Placental pericyte (primary cell): ENCODE data around the gene PCBP4. TPM values are rescaled to one million over a fixed set of nuclear protein-coding genes. Genes with fewer than 3 reads are reported as not detected.

Experiments used
- small RNA-seq: library from RNA; depleted of rRNA; stranded (forward); fragments of <200 nt; gene quantifications from one replicate; pipeline ENCODE3, GENCODE V24; 2012; ENCODE audit warnings: low replicate concordance
- total RNA-seq: library from RNA; depleted of rRNA; stranded (reverse); fragments of >200 nt; gene quantifications from 2 replicates; pipeline ENCODE4 v1.2.3, GENCODE V29; 2012

Gene PCBP4
- 46.8 and 63.9 TPM in 2 replicates for total RNA-seq

DNA sequence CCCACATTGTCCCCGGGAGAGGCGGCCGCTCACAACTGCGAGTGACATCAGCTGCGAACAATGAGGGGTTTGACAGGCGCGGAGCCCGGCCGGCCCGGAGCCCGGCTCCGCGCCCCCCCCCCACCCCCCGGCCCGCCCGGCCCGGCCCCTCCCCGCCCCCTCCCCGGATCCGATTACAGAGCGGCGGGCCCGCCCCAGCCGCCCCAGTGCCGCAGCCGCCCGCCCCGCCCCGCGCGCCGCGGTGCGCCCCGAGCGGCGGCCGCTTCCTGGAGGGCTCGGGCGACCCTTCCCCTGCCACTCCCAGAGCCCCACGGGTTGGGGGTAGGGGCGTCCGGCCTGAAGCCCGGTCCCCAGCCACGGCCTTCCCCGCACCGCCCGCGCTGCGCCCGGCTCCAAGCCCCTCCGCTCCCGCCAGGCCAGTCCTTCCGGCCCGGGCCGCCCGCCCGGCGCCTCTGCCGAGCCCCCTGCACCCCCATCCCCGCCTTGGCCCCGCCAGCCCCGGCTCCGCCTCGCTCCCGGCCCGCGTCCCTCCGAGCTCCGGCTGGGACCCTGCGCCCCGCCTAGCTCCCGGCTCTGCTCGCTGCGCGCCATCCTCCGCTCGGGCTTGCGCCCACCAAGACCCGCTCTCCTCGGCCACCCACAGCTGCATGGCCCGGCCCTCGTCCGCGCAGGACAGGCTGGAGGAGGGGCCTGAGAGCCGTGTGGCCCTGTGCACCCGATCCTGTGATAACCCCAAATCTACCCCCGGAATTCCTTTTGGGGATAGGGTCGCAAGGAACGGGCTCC is at the start of gene PCBP4:
Gene PCBP4, minus strand, starts transcription at position 71 of the 786 bp plus-strand sequence. CDS start 6,214 bp downstream, outside the sequence.

DNA sequence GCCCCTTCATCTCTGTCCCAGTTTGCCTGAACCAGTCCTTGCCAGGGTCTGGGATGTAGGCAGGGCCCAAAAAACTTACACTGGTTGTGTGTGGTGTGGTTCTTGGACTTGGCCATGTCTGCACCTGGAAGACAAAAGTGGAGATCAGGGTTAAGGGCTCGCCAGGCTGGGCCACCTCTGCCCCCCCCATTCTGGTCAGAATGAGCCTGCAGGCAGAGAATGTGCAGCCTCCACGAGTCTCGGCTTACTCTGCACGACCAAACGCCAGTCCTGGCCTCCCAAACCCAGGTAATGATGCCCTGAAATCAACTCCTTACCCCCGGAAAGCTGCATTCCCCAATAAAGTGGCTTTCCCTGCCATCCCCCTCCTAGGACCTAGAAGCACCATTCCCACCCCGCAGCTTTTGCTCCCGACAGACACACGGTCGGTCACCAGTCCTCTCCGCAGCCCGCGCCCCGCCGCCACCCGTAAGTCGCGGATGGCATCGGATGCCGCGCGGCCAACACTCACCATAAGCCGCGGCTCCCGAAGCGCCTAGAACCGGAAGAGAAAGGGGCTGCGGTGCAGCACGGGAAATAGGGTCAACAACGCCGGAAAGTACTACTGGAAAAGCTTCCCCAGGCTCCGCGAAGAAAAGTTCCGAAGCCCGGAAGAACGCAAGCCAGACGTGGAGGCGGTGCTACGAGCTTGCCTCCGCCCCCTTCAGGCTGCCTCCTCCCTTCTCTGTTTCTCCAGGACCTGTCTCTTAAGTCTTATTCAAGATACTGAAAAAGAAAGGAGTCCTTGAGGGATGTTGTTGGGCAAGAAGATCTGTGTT is 28.3 kb upstream of the PCBP4 start, which contains the start of gene RPL29:
Gene RPL29, minus strand, starts transcription at position 550 of the 818 bp plus-strand sequence. Its CDS starts 434 bp downstream, at position 116.

DNA sequence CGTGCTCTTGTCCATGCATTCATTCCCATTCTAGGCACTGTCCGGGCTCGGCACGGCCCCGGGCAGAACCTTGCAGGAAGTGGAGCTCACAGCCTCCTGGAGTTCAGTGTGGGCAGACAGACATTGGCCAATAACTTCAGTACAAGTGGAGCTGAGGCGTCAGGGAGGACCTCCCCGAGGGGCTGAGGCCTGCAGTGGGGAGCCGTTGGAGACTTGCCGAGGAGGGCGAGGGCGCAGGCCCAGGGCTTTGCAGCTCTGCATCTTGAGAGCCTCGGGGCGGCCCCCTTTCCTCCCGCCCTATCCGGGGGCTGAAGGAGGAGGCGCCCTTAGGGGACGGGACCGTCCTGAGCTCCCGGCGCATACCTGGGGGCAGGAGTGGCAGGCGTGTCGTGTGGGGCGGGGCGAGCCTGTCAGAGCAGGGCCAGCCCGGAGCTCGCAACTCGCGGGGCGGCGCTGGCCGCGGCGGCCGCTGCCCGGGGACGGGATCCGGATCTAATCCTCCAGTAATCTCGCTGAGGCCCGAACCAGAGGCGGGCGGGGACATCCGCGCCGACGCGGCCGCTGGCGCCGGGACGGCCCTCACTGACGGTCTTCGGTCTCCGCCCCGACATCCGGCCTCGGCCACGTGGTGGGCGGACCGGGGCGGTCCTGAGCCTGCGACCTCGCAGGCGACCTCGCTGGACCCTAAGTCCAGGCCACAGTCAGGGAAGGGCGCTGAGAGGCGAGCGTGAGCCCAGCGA is 15.8 kb upstream of the PCBP4 start, which contains the start of gene ACY1:
Gene ACY1, plus strand, starts transcription at position 698 of the 740 bp plus-strand sequence. CDS start 530 bp downstream, outside the sequence.

DNA sequence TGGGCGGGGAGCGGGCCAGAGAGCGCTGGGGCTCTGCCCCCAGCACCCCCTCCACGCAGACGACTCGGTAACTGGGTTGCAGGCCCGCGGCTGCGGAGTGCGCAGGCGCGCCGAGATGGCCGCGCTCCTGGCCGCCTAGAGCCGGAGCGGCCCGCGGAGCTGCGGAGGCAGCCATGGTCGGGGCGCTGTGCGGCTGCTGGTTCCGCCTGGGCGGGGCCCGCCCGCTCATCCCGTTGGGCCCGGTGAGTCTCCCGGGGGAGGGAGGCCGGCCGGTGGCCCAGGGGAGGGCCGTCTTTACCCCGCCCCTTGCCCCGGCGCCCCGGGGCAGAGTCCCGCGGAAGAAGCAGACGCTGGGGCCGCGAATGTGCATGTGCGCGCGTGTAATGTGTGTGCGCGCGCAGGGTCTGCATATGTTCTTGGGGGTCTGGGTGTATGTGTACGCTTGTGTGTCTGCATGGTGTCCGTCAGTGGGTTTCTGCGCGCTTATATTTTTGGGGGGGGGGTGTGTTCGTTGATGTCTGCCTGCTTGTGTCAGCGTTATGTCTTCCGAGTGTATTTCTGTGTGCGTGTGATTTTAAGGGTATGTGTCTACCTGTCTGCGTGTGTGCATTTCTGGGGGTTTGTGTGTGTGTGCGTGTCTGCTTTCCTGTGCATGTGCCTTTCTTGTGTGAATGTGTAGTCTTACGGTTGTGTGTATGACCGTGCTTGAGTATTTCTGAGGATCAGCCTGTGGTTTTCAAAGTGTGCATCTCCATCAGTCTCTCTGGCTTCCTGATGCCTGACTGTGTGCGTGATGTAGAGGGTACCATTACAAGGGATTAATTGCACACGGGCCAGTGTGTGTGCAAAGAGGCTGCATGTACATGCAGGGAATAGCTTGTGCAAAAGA is 8.0 kb upstream of the PCBP4 start, which contains the start of gene ABHD14A:
Gene ABHD14A, plus strand, starts transcription at position 102 of the 889 bp plus-strand sequence. Its CDS starts 72 bp downstream, at position 174.

DNA sequence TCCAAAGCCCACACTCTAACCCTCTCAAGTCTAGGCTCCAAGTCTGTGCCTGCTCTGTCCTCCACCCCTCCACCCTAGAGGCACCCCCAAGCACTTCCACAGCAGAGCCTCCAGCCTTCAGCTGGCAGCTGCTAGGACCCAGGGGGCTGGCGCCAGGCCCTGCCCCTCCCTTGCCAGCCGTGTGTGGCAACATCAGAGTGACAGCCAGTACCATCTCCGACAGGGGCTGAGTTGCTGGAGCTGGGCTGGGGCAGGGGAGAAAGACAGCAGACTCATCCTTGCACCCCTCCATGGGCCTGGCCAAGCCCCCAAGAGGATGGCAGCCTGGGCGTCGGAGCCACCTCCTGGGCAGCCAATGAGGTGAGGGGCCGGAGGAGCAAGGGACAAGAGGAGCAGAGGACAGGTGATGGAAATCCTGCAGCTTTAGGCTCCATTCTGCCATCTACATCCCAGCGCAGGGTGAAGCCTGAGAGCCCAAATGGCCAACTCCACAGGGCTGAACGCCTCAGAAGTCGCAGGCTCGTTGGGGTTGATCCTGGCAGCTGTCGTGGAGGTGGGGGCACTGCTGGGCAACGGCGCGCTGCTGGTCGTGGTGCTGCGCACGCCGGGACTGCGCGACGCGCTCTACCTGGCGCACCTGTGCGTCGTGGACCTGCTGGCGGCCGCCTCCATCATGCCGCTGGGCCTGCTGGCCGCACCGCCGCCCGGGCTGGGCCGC is 11.9 kb downstream of the PCBP4 start, which contains the start of gene GPR62:
Gene GPR62, plus strand, starts transcription at position 207 of the 718 bp plus-strand sequence. Its CDS starts 272 bp downstream, at position 479.

DNA sequence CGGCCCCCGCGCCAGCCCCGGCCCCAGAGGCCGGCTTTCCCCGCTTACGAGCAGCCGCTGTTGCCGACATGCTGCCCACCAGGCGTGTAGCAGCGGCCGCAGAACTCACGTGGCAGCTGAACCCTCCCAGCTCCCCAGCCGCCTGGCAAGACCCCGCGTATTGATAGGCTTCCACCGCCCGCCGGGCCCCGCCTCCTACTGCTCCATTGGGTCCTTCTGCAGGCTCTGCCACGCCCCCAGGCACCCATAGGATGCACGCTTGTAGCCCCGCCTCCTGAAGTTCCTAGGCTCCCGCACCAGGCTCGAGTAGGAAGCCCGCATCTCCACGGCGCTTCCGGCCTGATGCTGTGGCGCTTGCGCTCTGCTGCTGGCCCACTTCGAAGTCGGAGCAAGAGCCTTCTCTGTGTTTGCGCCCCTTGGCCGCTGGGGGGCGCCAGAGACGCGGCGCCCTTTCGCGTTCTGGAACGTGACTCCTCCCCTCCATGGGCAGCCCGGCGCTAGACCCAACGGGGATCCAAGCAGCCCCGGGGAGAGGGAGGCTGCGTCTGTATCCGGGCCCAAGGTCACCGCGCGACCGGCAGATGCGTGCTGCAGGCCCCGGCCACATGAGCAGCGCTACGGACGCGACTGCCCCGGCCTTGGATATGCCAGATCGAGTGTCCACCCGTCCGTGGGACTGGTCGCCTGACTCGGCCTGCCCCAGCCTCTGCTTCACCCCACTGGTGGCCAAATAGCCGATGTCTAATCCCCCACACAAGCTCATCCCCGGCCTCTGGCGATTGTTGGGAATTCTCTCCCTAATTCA is 25.3 kb downstream of the PCBP4 start, which contains the start of the genes PARP3 and RRP9:
Gene PARP3, plus strand, starts transcription at position 566 of the 805 bp plus-strand sequence. CDS start 993 bp downstream, outside the sequence.
Gene RRP9, minus strand, starts transcription at position 107 of the 805 bp plus-strand sequence. Its CDS starts 37 bp downstream, at position 70.

Small RNAs within 50 kb of the gene (small RNA-seq; reads per million reads assigned to genes)
- gene AC115284.1 = not detected

Other genes starting within 250 kb of the PCBP4 start
- gene IQCF6, start 188.2 kb downstream of the PCBP4 start, total RNA-seq = not detected in 2 replicates
- gene IQCF2, start 105.8 kb downstream of the PCBP4 start, total RNA-seq = not detected in 2 replicates
- gene IQCF5, start 91.9 kb downstream of the PCBP4 start, total RNA-seq = not detected in 2 replicates
- gene IQCF1, start 64.1 kb downstream of the PCBP4 start, total RNA-seq = not detected in 2 replicates
- 26.5 and 33.4 TPM in 2 replicates for gene RRP9, start 25.6 kb downstream of the PCBP4 start, total RNA-seq
- gene PARP3, start 25.1 kb downstream of the PCBP4 start, total RNA-seq = 27.6 and 30.4 TPM in 2 replicates
- gene GPR62, start 12.1 kb downstream of the PCBP4 start, total RNA-seq = under 0.01 TPM in 1 of 2 replicates, not detected in the other
- gene ABHD14B, start 6.6 kb upstream of the PCBP4 start, total RNA-seq = 24.1 and 29.1 TPM in 2 replicates
- 11.3 and 16.6 TPM in 2 replicates for gene ABHD14A, start 7.6 kb upstream of the PCBP4 start, total RNA-seq
- 35.8 and 59.7 TPM in 2 replicates for gene ACY1, start 16.1 kb upstream of the PCBP4 start, total RNA-seq
- 771 and 1,601 TPM in 2 replicates for gene RPL29, start 28.4 kb upstream of the PCBP4 start, total RNA-seq
- gene DUSP7, start 89.1 kb upstream of the PCBP4 start, total RNA-seq = 13.8 and 37.5 TPM in 2 replicates
- gene POC1A, start 187.0 kb upstream of the PCBP4 start, total RNA-seq = 2.6 and 21.2 TPM in 2 replicates
- gene ALAS1, start 230.7 kb upstream of the PCBP4 start, total RNA-seq = 56.4 and 69.8 TPM in 2 replicates